Stimulated activated CD8-positive, alpha-beta memory T cell treated with anti-CD3 and anti-CD28 coated beads, Interleukin-4, amount 100 ng/mL, for 1 hour (primary cell): Measurements from ENCODE around the gene CSNK1G1.

Source experiments
- DNase-seq, 2 donors: peaks; one replicate each; pipeline ENCODE4 v3.0.0-alpha.2; 2020; ENCODE audit warnings: low read depth in 2 of 2, low spot score in 1 of 2

CSNK1G1 gene

GRCh38 chr15:64156652-64157331 is 199.2 kb downstream of the CSNK1G1 start:
- DNase-seq: no peak

GRCh38 chr15:64155802-64156651 is 199.9 kb downstream of the CSNK1G1 start:
- no peak for DNase-seq

- peak; percentile 84 to 89 for DNase-seq
These were observed 202.2 kb downstream of the CSNK1G1 start for GRCh38 chr15:64153480-64154367.

- no peak for DNase-seq
These were observed 203.2 kb downstream of the CSNK1G1 start for GRCh38 chr15:64152507-64153387.

GRCh38 chr15:64151727-64152506 is 204.1 kb downstream of the CSNK1G1 start, which contains the start of gene SNX22:
TSS of gene SNX22 (plus strand) at chr15:64151731. CDS start at chr15:64151776, 45 bp downstream.
- DNase-seq: no peak

- DNase-seq: no peak
These were observed 205.9 kb downstream of the CSNK1G1 start for GRCh38 chr15:64149893-64150578.

GRCh38 chr15:64149424-64149823 is 206.5 kb downstream of the CSNK1G1 start:
- no peak for DNase-seq

- DNase-seq: no peak
These were observed 207.4 kb downstream of the CSNK1G1 start for GRCh38 chr15:64148581-64148980.

GRCh38 chr15:64148168-64148567 is 207.8 kb downstream of the CSNK1G1 start:
- DNase-seq: no peak

- DNase-seq: no peak
These were observed 208.9 kb downstream of the CSNK1G1 start for GRCh38 chr15:64146885-64147681.

GRCh38 chr15:64146520-64146884 is 209.5 kb downstream of the CSNK1G1 start:
- DNase-seq: no peak

GRCh38 chr15:64146041-64146440 is 209.9 kb downstream of the CSNK1G1 start:
- no peak for DNase-seq

GRCh38 chr15:64144565-64145281 is 211.2 kb downstream of the CSNK1G1 start:
- DNase-seq: no peak

GRCh38 chr15:64144192-64144564 is 211.8 kb downstream of the CSNK1G1 start:
- DNase-seq: no peak

- no peak for DNase-seq
These were observed 212.7 kb downstream of the CSNK1G1 start for GRCh38 chr15:64143276-64143675.

GRCh38 chr15:64141798-64142512 is 214.0 kb downstream of the CSNK1G1 start:
- DNase-seq: no peak

GRCh38 chr15:64138331-64138941 is 217.5 kb downstream of the CSNK1G1 start:
- DNase-seq: no peak
